Suprapubic skin (tissue), 4 donors: ENCODE measurements around the gene NOSIP. TPM values are rescaled to one million over a fixed set of nuclear protein-coding genes. Genes with fewer than 3 reads are reported as not detected.

Experiments used
- DNase-seq, 2 donors: peaks; one replicate each; pipeline ENCODE4 v3.0.0-alpha.2; 2019; ENCODE audit warnings: low spot score in 2 of 2
- H3K27ac ChIP-seq: fragments of 200-600 bp; sonication (generic); one replicate; pipeline ENCODE4 v1.5.1; 2019
- H3K27me3 ChIP-seq: fragments of 200-600 bp; sonication (generic); one replicate; pipeline ENCODE4 v1.5.1; 2019
- H3K36me3 ChIP-seq: fragments of 200-600 bp; sonication (generic); one replicate; pipeline ENCODE4 v1.5.1; 2019
- H3K4me1 ChIP-seq: fragments of 200-600 bp; sonication (generic); one replicate; pipeline ENCODE4 v1.5.1; 2019
- H3K4me3 ChIP-seq: fragments of 200-600 bp; sonication (generic); one replicate; pipeline ENCODE4 v1.5.1; 2019; ENCODE audit warnings: mild to moderate bottlenecking
- H3K9me3 ChIP-seq: fragments of 200-600 bp; sonication (generic); one replicate; pipeline ENCODE4 v1.5.1; 2019
- CTCF ChIP-seq, 2 donors: fragments of 200-600 bp in 1 of 2; fragments of 450-650 bp in 1 of 2; sonication (generic) in 1 of 2; IDR thresholded peaks; one replicate each; pipeline ENCODE4 v1.5.1; 2016 to 2019; ENCODE audit warnings: antibody characterized with exemption in 2 of 2, mild to moderate bottlenecking in 1 of 2, moderate library complexity in 1 of 2
- EP300 ChIP-seq: sonication (generic); formaldehyde crosslinking; IDR thresholded peaks from one replicate; pipeline ENCODE4 v1.6.1; 2017; ENCODE audit warnings: antibody characterized with exemption
- POLR2A ChIP-seq, 2 donors: fragments of 450-650 bp; IDR thresholded peaks; one replicate each; pipeline ENCODE4 v1.6.1; 2017; ENCODE audit warnings: antibody characterized with exemption in 2 of 2, mild to moderate bottlenecking in 2 of 2, moderate library complexity in 2 of 2
- POLR2AphosphoS5 ChIP-seq, 3 donors: sonication (generic); formaldehyde crosslinking; IDR thresholded peaks; one replicate each; pipeline ENCODE4 v1.6.1; 2017; ENCODE audit warnings: antibody characterized with exemption in 3 of 3
- WGBS: methylation state at CpG from one replicate; pipeline ENCODE4 v1.1.5; 2018; 5-methylcytosine and 5-hydroxymethylcytosine counted together
- total RNA-seq, 4 donors: library from RNA; depleted of rRNA; stranded (reverse); fragments of >200 nt; gene quantifications; one replicate each; pipeline ENCODE4 v1.1.0, GENCODE V29; 2016

Gene NOSIP
- total RNA-seq, 4 donors from 2014 or later = 42.5 to 85.6 (median 68.9) TPM

GRCh38 chr19:49594157-49594992 is 14.0 kb upstream of the NOSIP start:
- no peaks in the 10 kb centered on the region for H3K27me3 ChIP-seq

GRCh38 chr19:49593233-49594113 is 13.1 kb upstream of the NOSIP start:
- DNase-seq = peak; percentile 97
- Histone ChIP-seq H3K27me3 (no peaks in the 10 kb centered on the region), H3K9me3 (no peaks in the 10 kb centered on the region), H3K27ac (peak overlapping the region; percentile 91), H3K36me3 (peaks cover 46% of the 10 kb centered on the region), H3K4me3 (peak overlapping the region; percentile 94), H3K4me1 (peaks cover 37% of the 10 kb centered on the region)
- TF ChIP-seq EP300 (no peak), POLR2A (IDR thresholded peaks at IDR 0.05) (no peak), CTCF (IDR thresholded peaks at IDR 0.05) (no peak), POLR2AphosphoS5 (IDR thresholded peaks at IDR 0.05) (no peak)
- 5% methylated on average over 24 of the region's 27 CpGs for WGBS

More at GRCh38 chr19:49594157-49594992, 14.0 kb upstream of the NOSIP start:
- Histone ChIP-seq H3K4me1 (peaks cover 37% of the 10 kb centered on the region), H3K4me3 (no peak overlapping the region), H3K27ac (peak overlapping the region; percentile 91), H3K9me3 (no peaks in the 10 kb centered on the region), H3K36me3 (peaks cover 55% of the 10 kb centered on the region)
- WGBS = 94% methylated on average over 35 of the region's 35 CpGs
- TF ChIP-seq EP300 = no peak
- no peak for TF ChIP-seq POLR2AphosphoS5 (IDR thresholded peaks at IDR 0.05)
- TF ChIP-seq CTCF (IDR thresholded peaks at IDR 0.05) = no peak
- no peak for TF ChIP-seq POLR2A (IDR thresholded peaks at IDR 0.05)
- no peak for DNase-seq

GRCh38 chr19:49592486-49593232 is 12.3 kb upstream of the NOSIP start:
- peaks cover 37% of the 10 kb centered on the region for H3K4me1 ChIP-seq
- H3K27ac ChIP-seq = peak overlapping the region; percentile 91
- DNase-seq = no peak
- no peaks in the 10 kb centered on the region for H3K27me3 ChIP-seq
- peak overlapping the region; percentile 94 for H3K4me3 ChIP-seq
- TF ChIP-seq POLR2A (IDR thresholded peaks at IDR 0.05) (no peak), POLR2AphosphoS5 (IDR thresholded peaks at IDR 0.05) (no peak), CTCF (IDR thresholded peaks at IDR 0.05) (no peak), EP300 (no peak)
- H3K36me3 ChIP-seq = peaks cover 38% of the 10 kb centered on the region
- H3K9me3 ChIP-seq = no peaks in the 10 kb centered on the region
- 5% methylated on average over 28 of the region's 28 CpGs for WGBS

GRCh38 chr19:49591731-49592485 is 11.6 kb upstream of the NOSIP start:
- TF ChIP-seq EP300 = no peak
- TF ChIP-seq POLR2A (IDR thresholded peaks at IDR 0.05) = no peak
- TF ChIP-seq CTCF (IDR thresholded peaks at IDR 0.05) = no peak
- TF ChIP-seq POLR2AphosphoS5 (IDR thresholded peaks at IDR 0.05) = no peak
- DNase-seq = peak in 1 of 2 donors; percentile 84
- Histone ChIP-seq H3K36me3 (peaks cover 30% of the 10 kb centered on the region), H3K27ac (peak overlapping the region; percentile 91), H3K9me3 (no peaks in the 10 kb centered on the region), H3K27me3 (no peaks in the 10 kb centered on the region), H3K4me1 (peaks cover 37% of the 10 kb centered on the region), H3K4me3 (peak overlapping the region; percentile 94)
- 1% methylated on average over 35 of the region's 51 CpGs for WGBS
